ENCODE results near the gene PTPRU.
A peak's percentile ranks its signal among the peaks of the same experiment; 100 is the strongest.

Gene PTPRU

DNA sequence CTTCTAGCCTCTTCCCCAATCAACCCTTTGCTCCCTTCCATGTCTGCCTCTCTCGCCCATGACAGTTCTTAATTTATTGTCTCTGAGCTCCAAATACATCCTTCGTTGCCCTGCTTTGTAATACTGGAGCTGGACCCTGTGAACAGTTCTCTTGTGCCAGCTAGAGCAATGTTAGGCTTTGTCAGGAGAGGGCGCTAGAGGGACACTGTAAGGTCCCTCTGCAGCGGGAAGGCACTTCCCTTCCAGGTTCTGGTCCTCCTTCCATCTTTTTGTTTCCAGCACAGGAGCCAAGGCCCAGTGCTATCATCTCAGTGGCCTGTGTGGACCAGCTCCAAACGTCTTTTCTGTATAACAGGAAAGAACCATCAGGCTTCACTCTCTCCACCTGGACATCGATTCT is 95.9 kb downstream of the PTPRU start:
- no peak overlapping the region for H3K4me3 ChIP-seq (ENCODE audit: low read depth, low read length)
- TF ChIP-seq CTCF (IDR thresholded peaks at IDR 0.05; ENCODE audit: control insufficient read depth, extremely low read depth, insufficient read depth) = peak; percentile 33
- DNase-seq (ENCODE audit: low read depth) = peak; percentile 15

DNA sequence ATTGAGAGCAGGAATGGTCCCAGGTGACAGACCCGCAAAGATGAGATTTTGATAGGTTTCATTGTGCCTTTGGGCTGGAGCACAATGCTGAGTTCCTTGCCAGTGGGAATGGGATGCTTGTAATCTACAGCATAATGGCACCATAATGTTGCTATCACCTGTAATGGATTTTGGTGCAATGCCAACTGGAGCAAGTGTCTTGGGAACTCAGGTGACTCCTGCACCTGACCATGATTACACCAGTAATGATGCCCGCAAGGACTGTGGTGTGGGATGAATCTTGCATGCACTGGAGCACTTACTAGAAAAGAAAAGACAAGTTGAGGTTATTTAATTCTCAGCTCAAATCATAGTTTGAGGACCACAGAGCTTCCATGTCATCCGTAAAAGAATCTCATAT is 96.7 kb downstream of the PTPRU start:
- no peak overlapping the region for H3K4me3 ChIP-seq (ENCODE audit: low read depth, low read length)
- no peak for TF ChIP-seq CTCF (IDR thresholded peaks at IDR 0.05; ENCODE audit: control insufficient read depth, extremely low read depth, insufficient read depth)
- no peak for DNase-seq (ENCODE audit: low read depth)

GRCh38 chr1:29335573-29335972 is 99.3 kb downstream of the PTPRU start:
- no peak for DNase-seq (ENCODE audit: low read depth)
- no peak overlapping the region for H3K4me3 ChIP-seq (ENCODE audit: low read depth, low read length)
- no peak for TF ChIP-seq CTCF (IDR thresholded peaks at IDR 0.05; ENCODE audit: control insufficient read depth, extremely low read depth, insufficient read depth)

DNA sequence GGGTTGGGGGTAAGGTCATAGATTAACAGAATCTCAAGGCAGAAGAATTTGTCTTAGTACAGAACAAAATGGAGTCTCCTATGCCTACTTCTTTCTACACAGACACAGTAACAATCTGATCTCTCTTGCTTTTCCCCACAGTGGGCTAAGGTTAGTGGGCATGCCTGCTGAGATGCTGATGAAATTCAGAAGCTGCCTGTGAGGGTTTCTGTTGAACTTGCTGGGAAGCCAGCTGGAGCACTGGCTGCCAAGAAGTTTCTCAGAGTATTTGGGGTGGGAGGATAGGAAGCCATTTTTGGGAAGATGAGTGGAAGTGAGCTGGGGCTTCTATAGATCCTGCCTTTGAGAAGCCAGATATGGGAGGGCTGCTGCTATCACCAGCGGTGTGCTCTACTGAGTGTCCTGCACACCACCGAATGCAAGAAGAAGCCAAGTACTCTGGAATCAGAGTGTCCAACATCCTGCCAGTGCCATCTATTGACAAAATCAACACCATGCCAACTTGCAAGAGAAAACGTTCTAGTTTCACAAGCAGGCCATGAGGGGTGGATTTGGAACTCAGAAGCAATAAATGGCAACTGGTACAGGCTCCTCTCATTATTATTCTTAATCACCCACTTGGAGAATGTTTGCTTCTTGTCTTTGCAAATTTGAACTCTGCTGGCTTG is 102.7 kb downstream of the PTPRU start:
- 0 out of 2 replicates have a peak, but pooled peaks have one; percentile 7 for TF ChIP-seq CTCF (IDR thresholded peaks at IDR 0.05; ENCODE audit: control insufficient read depth, extremely low read depth, insufficient read depth)
- DNase-seq (ENCODE audit: low read depth) = no peak
- no peak overlapping the region for H3K4me3 ChIP-seq (ENCODE audit: low read depth, low read length)

- peak; percentile 19; the same call in 1 of the 2 replicates for TF ChIP-seq CTCF (IDR thresholded peaks at IDR 0.05; ENCODE audit: control insufficient read depth, extremely low read depth, insufficient read depth)
- H3K4me3 ChIP-seq (ENCODE audit: low read depth, low read length) = no peak overlapping the region
- DNase-seq (ENCODE audit: low read depth) = no peak
Observed at GRCh38 chr1:29341936-29342335, 105.6 kb downstream of the PTPRU start.

DNA sequence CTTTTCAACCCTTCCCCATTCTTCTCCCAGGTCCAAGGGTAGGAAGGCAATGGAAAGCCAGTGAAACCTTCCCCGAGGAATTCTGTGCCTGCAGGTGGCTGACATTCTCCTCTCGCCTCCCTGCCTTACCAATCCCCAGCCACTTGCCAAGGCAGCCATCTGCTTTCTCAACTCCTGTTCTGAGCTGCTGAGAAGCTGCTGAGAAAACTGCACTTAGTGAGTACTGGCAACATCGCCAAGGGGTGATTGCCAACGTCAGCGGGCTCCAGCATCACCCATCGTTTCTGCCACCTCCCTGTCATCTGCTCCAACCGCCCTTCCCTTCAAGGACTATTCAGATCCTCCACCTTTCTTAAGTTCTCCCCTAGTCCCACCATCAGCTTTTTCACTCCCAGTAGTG is 106.0 kb downstream of the PTPRU start:
- no peak for TF ChIP-seq CTCF (IDR thresholded peaks at IDR 0.05; ENCODE audit: control insufficient read depth, extremely low read depth, insufficient read depth)
- DNase-seq (ENCODE audit: low read depth) = no peak

GRCh38 chr1:29342983-29343382 is 106.7 kb downstream of the PTPRU start:
- no peak for DNase-seq (ENCODE audit: low read depth)
- TF ChIP-seq CTCF (IDR thresholded peaks at IDR 0.05; ENCODE audit: control insufficient read depth, extremely low read depth, insufficient read depth) = no peak
- no peak overlapping the region for H3K4me3 ChIP-seq (ENCODE audit: low read depth, low read length)

More for the DNA sequence above, 106.0 kb downstream of the PTPRU start:
- H3K4me3 ChIP-seq (ENCODE audit: low read depth, low read length) = no peak overlapping the region
